Right lobe of liver (tissue), 6 donors: ENCODE data around the gene KAZN. TPM values are rescaled to one million over a fixed set of nuclear protein-coding genes. Genes with fewer than 3 reads are reported as not detected.

Source experiments
- ATAC-seq, 4 donors: fragments of 200-7000 bp; cut with Tn5 transposase; one replicate each; pipeline ENCODE4 v1.9.1; 2020; ENCODE audit warnings: mild to moderate bottlenecking in 4 of 4, moderate library complexity in 4 of 4
- DNase-seq, 3 donors: peaks; one replicate each; pipeline ENCODE4 v3.0.0-alpha.2; 2020
- H3K27ac ChIP-seq, 3 donors: fragments of 200-600 bp; one replicate each; pipeline ENCODE4 v1.8.0; 2022
- H3K27me3 ChIP-seq, 2 donors: fragments of 200-600 bp; one replicate each; pipeline ENCODE4 v1.8.0; 2022
- H3K36me3 ChIP-seq, 4 donors: fragments of 200-600 bp; sonication (generic) in 1 of 4; one replicate each; pipeline versions ENCODE4 v1.5.1 to v1.8.0; 2017 to 2022; ENCODE audit warnings: control low read depth in 1 of 4
- H3K4me1 ChIP-seq, 4 donors: fragments of 200-600 bp; sonication (generic) in 1 of 4; one replicate each; pipeline versions ENCODE4 v1.5.1 to v1.8.0; 2017 to 2022; ENCODE audit warnings: control low read depth in 1 of 4
- H3K4me3 ChIP-seq, 3 donors: fragments of 200-600 bp; one replicate each; pipeline ENCODE4 v1.8.0; 2022
- H3K9me3 ChIP-seq, 4 donors: fragments of 200-600 bp; sonication (generic) in 1 of 4; one replicate each; pipeline versions ENCODE4 v1.5.1 to v1.8.0; 2017 to 2022; ENCODE audit warnings: control low read depth in 1 of 4
- POLR2A ChIP-seq: fragments of 450-650 bp; IDR thresholded peaks from one replicate; pipeline ENCODE4 v1.6.1; 2017; ENCODE audit warnings: antibody characterized with exemption, mild to moderate bottlenecking
- WGBS: methylation state at CpG from one replicate; pipeline ENCODE4 v1.1.6; 2018; ENCODE audit warnings: low coverage, low lambda C conversion rate; ENCODE audit not compliant: insufficient coverage; ENCODE audit errors: missing lambda C conversion rate; 5-methylcytosine and 5-hydroxymethylcytosine counted together
- intact Hi-C, 2 donors: fragments of 100-400 bp; cut with DNase I; formaldehyde crosslinking; loops; one replicate each; pipeline versions ENCODE4 v1.11.2 to v1.14.1; 2022
- total RNA-seq, 6 experiments: library from RNA; depleted of rRNA in 2 of 6; stranded (reverse); fragments of >200 nt in 2 of 6; fragmentation: NEBNext Ultra II Directional in 3 of 6; extraction: Animal tissue kit (Norgen Biotek cat#: 25700) in 3 of 6; gene quantifications; one replicate each; pipeline versions ENCODE4 v1.1.0 to v1.2.4, GENCODE V29; 2016 to 2023
- TF ChIP-seq, protein P1 (sequence below), 4 donors: fragments of 200-600 bp in 3 of 4; fragments of 450-650 bp in 1 of 4; IDR thresholded peaks; one replicate each; pipeline versions ENCODE4 v1.5.1 to v1.8.0; 2016 to 2022; ENCODE audit warnings: antibody characterized with exemption in 4 of 4, mild to moderate bottlenecking in 2 of 4
- donor health status: DM: no; HTN: yes; CAD: no.
- donor health status: DM: no; HTN: no; CAD: no.
- donor health status: DM: no; HTN: no; CAD: no.
- donor health status: DM: no; HTN: yes; CAD: no.
- donor health status: DM: no; HTN: yes; CAD: no.

KAZN gene
- total RNA-seq, 6 experiments from 2014 or later: 1.5 to 7.2 (median 2.7) TPM

DNA sequence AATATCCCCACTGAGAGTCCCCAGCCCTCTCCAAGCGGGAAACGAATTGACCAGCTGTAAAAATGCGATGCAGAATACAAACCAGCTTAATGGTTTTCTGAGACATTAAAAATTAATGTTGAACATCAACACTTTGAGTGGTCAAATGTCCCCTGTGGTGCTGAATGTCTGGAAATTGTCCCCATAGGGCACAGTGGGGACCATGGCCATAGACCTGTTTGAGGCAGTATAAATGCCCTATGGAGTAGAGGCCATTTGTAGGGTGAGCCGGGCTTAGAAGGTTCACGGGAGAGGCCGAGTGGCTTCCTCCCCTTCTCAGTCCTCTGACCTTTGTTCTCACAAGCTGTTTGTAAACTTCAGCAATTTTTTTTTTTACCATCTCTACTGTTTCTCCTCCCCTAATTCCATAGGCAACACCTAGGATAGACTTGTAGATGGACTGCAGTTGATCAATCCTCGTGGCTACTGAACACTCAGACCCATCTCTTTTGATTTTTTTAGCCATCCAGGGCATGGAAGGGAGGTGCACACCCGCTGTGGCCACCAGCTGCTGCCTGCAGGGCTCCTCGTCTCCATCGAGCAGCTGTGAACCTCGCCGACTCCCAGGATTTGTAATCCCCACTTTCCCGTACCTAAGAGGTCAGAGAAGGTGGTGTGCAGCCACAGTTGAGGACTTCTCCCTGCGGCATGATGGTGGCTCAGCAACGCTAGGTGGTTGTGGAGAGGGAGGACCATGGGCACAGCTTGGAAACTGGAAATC lies 41.0 kb downstream of the KAZN start:
- WGBS: 50% methylated on average over 15 of the region's 15 CpGs
- Histone ChIP-seq H3K27ac (no peak overlapping the region), H3K4me1 (no peaks in the 10 kb centered on the region), H3K4me3 (no peak overlapping the region), H3K36me3 (no peaks in the 10 kb centered on the region), H3K9me3 (no peaks in the 10 kb centered on the region), H3K27me3 (no peaks in the 10 kb centered on the region)
- TF ChIP-seq, protein P1, sequence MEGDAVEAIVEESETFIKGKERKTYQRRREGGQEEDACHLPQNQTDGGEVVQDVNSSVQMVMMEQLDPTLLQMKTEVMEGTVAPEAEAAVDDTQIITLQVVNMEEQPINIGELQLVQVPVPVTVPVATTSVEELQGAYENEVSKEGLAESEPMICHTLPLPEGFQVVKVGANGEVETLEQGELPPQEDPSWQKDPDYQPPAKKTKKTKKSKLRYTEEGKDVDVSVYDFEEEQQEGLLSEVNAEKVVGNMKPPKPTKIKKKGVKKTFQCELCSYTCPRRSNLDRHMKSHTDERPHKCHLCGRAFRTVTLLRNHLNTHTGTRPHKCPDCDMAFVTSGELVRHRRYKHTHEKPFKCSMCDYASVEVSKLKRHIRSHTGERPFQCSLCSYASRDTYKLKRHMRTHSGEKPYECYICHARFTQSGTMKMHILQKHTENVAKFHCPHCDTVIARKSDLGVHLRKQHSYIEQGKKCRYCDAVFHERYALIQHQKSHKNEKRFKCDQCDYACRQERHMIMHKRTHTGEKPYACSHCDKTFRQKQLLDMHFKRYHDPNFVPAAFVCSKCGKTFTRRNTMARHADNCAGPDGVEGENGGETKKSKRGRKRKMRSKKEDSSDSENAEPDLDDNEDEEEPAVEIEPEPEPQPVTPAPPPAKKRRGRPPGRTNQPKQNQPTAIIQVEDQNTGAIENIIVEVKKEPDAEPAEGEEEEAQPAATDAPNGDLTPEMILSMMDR (IDR thresholded peaks at IDR 0.05): no peak
- no peak for TF ChIP-seq POLR2A
- DNase-seq (no peak), ATAC-seq (no peak)
- intact Hi-C loops: no loop called here

DNA sequence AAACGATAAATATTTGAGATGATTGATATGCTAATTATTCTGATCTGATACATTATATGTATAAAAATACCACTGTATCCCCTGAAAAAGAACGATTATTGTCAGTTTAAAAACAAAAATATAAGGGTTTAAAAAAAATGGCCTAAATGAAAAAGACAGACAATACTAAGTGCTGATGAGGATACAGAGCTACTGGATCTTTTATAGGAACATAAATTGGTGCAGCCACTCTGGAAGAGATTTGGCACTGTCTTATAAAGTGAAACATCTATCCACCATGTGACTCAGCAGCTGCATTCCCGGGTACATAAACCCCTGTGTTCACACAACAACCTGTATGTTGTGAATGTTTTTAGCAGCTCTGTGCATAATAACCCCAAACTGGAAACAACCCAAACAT lies 44.2 kb downstream of the KAZN start:
- WGBS: 63% methylated on average over 3 of the region's 3 CpGs
- Histone ChIP-seq H3K4me1 (no peaks in the 10 kb centered on the region), H3K27me3 (no peaks in the 10 kb centered on the region), H3K27ac (no peak overlapping the region), H3K4me3 (no peak overlapping the region), H3K9me3 (no peaks in the 10 kb centered on the region), H3K36me3 (no peaks in the 10 kb centered on the region)
- DNase-seq: no peak
- intact Hi-C loops: no loop called here
- TF ChIP-seq, protein P1 (IDR thresholded peaks at IDR 0.05): no peak
- ATAC-seq: no peak

DNA sequence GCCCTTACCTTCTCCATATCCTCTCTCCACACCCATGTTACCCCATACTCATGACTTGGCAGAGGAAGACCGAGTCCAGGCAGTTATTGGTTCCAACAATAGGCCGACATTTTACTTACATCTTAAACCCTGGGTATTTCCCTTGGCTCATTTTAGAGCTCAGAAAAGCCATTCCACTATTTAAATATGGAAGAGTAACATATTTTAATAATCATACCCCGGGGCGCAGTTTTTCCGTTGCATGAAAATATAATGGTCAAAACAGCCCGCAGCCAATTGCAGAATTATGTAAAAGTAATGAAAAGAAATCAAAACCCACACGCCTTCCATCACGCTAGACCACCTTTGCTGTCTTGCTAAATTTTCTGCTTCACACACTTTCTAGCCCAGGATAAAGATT lies 48.5 kb downstream of the KAZN start:
- intact Hi-C loops: no loop called here
- ATAC-seq: no peak
- no peak overlapping the region for H3K4me3 ChIP-seq
- H3K27me3 ChIP-seq: no peaks in the 10 kb centered on the region
- H3K27ac ChIP-seq: no peak overlapping the region
- 86% methylated on average over 8 of the region's 8 CpGs for WGBS
- H3K36me3 ChIP-seq: no peaks in the 10 kb centered on the region
- H3K9me3 ChIP-seq: no peaks in the 10 kb centered on the region
- H3K4me1 ChIP-seq: no peaks in the 10 kb centered on the region
- no peak for DNase-seq
- no peak for TF ChIP-seq POLR2A
- TF ChIP-seq, protein P1 (IDR thresholded peaks at IDR 0.05): no peak

DNA sequence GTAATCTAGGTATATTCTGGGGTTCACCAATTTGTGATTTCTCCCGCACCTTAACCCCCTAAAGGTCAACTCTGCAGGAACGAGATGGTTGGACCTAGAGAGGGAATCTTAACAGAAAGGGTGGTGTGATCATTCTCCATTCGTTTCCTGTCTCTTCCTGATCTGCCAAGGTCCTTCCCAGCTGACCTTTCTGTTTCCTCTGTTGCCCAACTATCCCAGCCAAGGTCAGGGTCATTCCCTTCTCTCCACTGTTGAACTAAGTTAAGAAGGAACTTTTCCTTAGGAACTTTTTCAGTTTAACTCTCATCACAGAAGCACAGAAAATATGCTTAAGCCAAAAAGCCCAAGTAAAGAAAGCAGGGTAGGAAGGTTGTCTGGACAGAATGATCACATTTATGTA lies 49.3 kb downstream of the KAZN start:
- Histone ChIP-seq H3K4me1 (no peaks in the 10 kb centered on the region), H3K9me3 (no peaks in the 10 kb centered on the region), H3K36me3 (no peaks in the 10 kb centered on the region), H3K27ac (no peak overlapping the region), H3K4me3 (no peak overlapping the region), H3K27me3 (no peaks in the 10 kb centered on the region)
- DNase-seq: no peak
- ATAC-seq: no peak
- WGBS: 32% methylated on average over 3 of the region's 3 CpGs
- no peak for TF ChIP-seq POLR2A
- TF ChIP-seq, protein P1 (IDR thresholded peaks at IDR 0.05): no peak
- intact Hi-C loops: no loop called here
